GM23248 (cell line): Measurements from ENCODE around the gene RBM22.

Experiments
- EZH2 ChIP-seq: fragments of 200-600 bp; sonication (generic); IDR thresholded peaks from 2 replicates; pipeline ENCODE4 v1.6.1; 2018; ENCODE audit warnings: antibody characterized with exemption, mild to moderate bottlenecking; ENCODE audit not compliant: insufficient read depth, poor library complexity, severe bottlenecking
- EZH2phosphoT487 ChIP-seq: fragments of 200-600 bp; sonication (generic); IDR thresholded peaks from 2 replicates; pipeline ENCODE4 v1.6.1; 2018; ENCODE audit warnings: antibody characterized with exemption, moderate library complexity, mild to moderate bottlenecking, low read depth; ENCODE audit not compliant: insufficient read depth

GRCh38 chr5:150700594-150701377 lies at the start of gene RBM22:
- TF ChIP-seq EZH2phosphoT487, result no peak
- no peak for TF ChIP-seq EZH2
